HepG2 (cell line): ENCODE results near the gene UNC5C. TPM values are rescaled to one million over a fixed set of nuclear protein-coding genes. Genes with fewer than 3 reads are reported as not detected.

Source experiments
- ATAC-seq: fragments of 200-7000 bp; cut with Tn5 transposase; 3 replicates; pipeline ENCODE4 v1.9.1; 2020; ENCODE audit warnings: mild to moderate bottlenecking, moderate library complexity
- BruUV-seq: library from RNA; stranded (reverse); fragments of 400-500 nt; replicated peaks from 2 replicates; lab custom pipeline; 2021; lab: Mats Ljungman, UMichigan
- CTCF ChIA-PET: fragments of 300-600 bp; formaldehyde crosslinking; extraction: SDS; loops from one replicate; lab custom pipeline; 2021; ENCODE audit warnings: low total read pairs, inconsistent platforms, low intra/inter-chr PET ratio; lab: Yijun Ruan, JAX
- POLR2A ChIA-PET: fragments of 350-600 bp; sonication (Branson Sonifier 250); formaldehyde crosslinking; loops from one replicate; lab custom pipeline; 2020; ENCODE audit warnings: antibody characterized with exemption, inconsistent platforms; lab: Yijun Ruan, JAX
- DNase-seq: peaks from one replicate; pipeline ENCODE4 v3.0.0-alpha.2; 2015; ENCODE audit warnings: low spot score
- FAIRE-seq: peaks from 3 replicates; lab custom pipeline; 2011; peaks lifted over from hg19 to GRCh38; lab: Jason Lieb, UNC
- H2AFZ ChIP-seq: one replicate; pipeline ENCODE4 v1.6.1; 2011; ENCODE audit warnings: low read length, inconsistent platforms
- H3K27ac ChIP-seq: fragments of 300-600 bp; 3 replicates; pipeline ENCODE4 v1.8.0; 2011; ENCODE audit warnings: mixed run types, mild to moderate bottlenecking, mixed read lengths, low read length, inconsistent platforms; ENCODE audit not compliant: insufficient read depth; ENCODE audit errors: extremely low read length
- H3K27me3 ChIP-seq, 2 experiments: fragments of 200-600 bp in 1 of 2; 2 replicates in 1 of 2; 3 replicates in 1 of 2; pipeline versions ENCODE4 v1.6.0 to v1.8.0; 2011; ENCODE audit warnings: low read length in 2 of 2, mild to moderate bottlenecking in 2 of 2, moderate library complexity in 2 of 2, inconsistent platforms in 1 of 2; ENCODE audit not compliant: insufficient read depth in 2 of 2, control insufficient read depth in 1 of 2
- H3K36me3 ChIP-seq, 2 experiments: fragments of 200-600 bp in 1 of 2; replicated peaks in 1 of 2; 2 replicates in 1 of 2; 3 replicates in 1 of 2; pipeline versions ENCODE4 v1.5.1 to v1.8.0; 2011; ENCODE audit warnings: low read length in 2 of 2, inconsistent platforms in 1 of 2; ENCODE audit not compliant: insufficient read depth in 2 of 2, control insufficient read depth in 1 of 2
- H3K4me1 ChIP-seq: 2 replicates; pipeline ENCODE4 v1.5.1; 2012; ENCODE audit warnings: low read length, inconsistent platforms; ENCODE audit not compliant: insufficient read depth
- H3K4me2 ChIP-seq: 2 replicates; pipeline ENCODE4 v1.6.0; 2011; ENCODE audit warnings: low read depth, low read length, inconsistent platforms
- H3K4me3 ChIP-seq, 3 experiments: fragments of 200-600 bp in 1 of 3; sonication (generic), shearing (Covaris generic) in 1 of 3; replicated peaks in 1 of 3; 2 replicates each; pipeline ENCODE4 v1.5.1; 2011 to 2016; ENCODE audit warnings: low read length in 3 of 3, inconsistent platforms in 2 of 3, low read depth in 2 of 3, mild to moderate bottlenecking in 2 of 3, control low read depth in 1 of 3, mixed read lengths in 1 of 3; ENCODE audit not compliant: insufficient read depth in 1 of 3
- H3K79me2 ChIP-seq: one replicate; pipeline ENCODE4 v1.6.1; 2011; ENCODE audit warnings: low read length, inconsistent platforms; ENCODE audit not compliant: insufficient read depth
- H3K9ac ChIP-seq: 2 replicates; pipeline ENCODE4 v1.6.0; 2011; ENCODE audit warnings: mild to moderate bottlenecking, low read depth, low read length, inconsistent platforms; ENCODE audit not compliant: insufficient read depth
- H3K9me3 ChIP-seq: 2 replicates; pipeline ENCODE4 v1.5.1; 2012; ENCODE audit warnings: mild to moderate bottlenecking, low read length
- H4K20me1 ChIP-seq: 2 replicates; pipeline ENCODE4 v1.6.0; 2011; ENCODE audit warnings: inconsistent platforms, mild to moderate bottlenecking, low read length, moderate library complexity; ENCODE audit not compliant: insufficient read depth
- AHR ChIP-seq: IDR thresholded peaks from 2 replicates; pipeline ENCODE4 v1.6.1; 2018; ENCODE audit warnings: missing genetic modification reagents, missing compliant biosample characterization
- ARID5B ChIP-seq: IDR thresholded peaks from 2 replicates; pipeline ENCODE4 v1.4.0; 2020; ENCODE audit warnings: mild to moderate bottlenecking, missing genetic modification reagents
- ASH2L ChIP-seq: fragments of 300-600, 200-600 bp; sonication (generic); IDR thresholded peaks from 2 replicates; pipeline ENCODE4 v1.7.0; 2017; ENCODE audit warnings: low read depth, mild to moderate bottlenecking, moderate library complexity, mixed read lengths, low read length; ENCODE audit not compliant: insufficient read length
- FOSL2 ChIP-seq: sonication (generic); formaldehyde crosslinking; IDR thresholded peaks from 2 replicates; pipeline ENCODE4 v1.4.0; 2020; ENCODE audit warnings: missing genetic modification reagents
- KLF12 ChIP-seq: sonication (generic); formaldehyde crosslinking; IDR thresholded peaks from 2 replicates; pipeline ENCODE4 v1.4.0; 2020; ENCODE audit warnings: missing genetic modification reagents, borderline replicate concordance
- NR2F1 ChIP-seq, 2 experiments: fragments of 450-650 bp in 1 of 2; formaldehyde crosslinking in 1 of 2; IDR thresholded peaks; 2 replicates each; pipeline versions ENCODE4 v1.5.0 to v1.6.1; 2016 to 2020; ENCODE audit warnings: mild to moderate bottlenecking in 1 of 2, missing compliant biosample characterization in 1 of 2, missing genetic modification reagents in 1 of 2, moderate library complexity in 1 of 2
- RFX5 ChIP-seq: IDR thresholded peaks from 2 replicates; pipeline ENCODE4 v1.6.1; 2011; ENCODE audit warnings: low read depth, low read length, improper control_type of control experiment
- STAG1 ChIP-seq: sonication (generic); formaldehyde crosslinking; IDR thresholded peaks from 2 replicates; pipeline ENCODE4 v1.4.0; 2020; ENCODE audit warnings: missing genetic modification reagents
- ZC3H4 ChIP-seq: sonication (generic); formaldehyde crosslinking; IDR thresholded peaks from 2 replicates; pipeline ENCODE4 v1.4.0; 2020; ENCODE audit warnings: missing genetic modification reagents, borderline replicate concordance
- ZFP36 ChIP-seq: fragments of 150-350 bp; IDR thresholded peaks from 2 replicates; pipeline ENCODE4 v1.6.1; 2018; ENCODE audit warnings: borderline replicate concordance, low read length, low read depth; ENCODE audit not compliant: partially characterized antibody
- ZFP62 ChIP-seq: sonication (generic); formaldehyde crosslinking; IDR thresholded peaks from 2 replicates; pipeline ENCODE4 v1.4.0; 2020; ENCODE audit warnings: missing genetic modification reagents
- ZNF629 ChIP-seq: sonication (generic); formaldehyde crosslinking; conservative IDR thresholded peaks from 2 replicates; pipeline ENCODE4 v1.5.0; 2020; ENCODE audit warnings: missing genetic modification reagents
- WGBS: methylation state at CpG from one replicate; pipeline ENCODE4 v1.1.6; 2017; ENCODE audit warnings: low lambda C conversion rate; 5-methylcytosine and 5-hydroxymethylcytosine counted together
- in situ Hi-C: cut with HindIII; loops from 2 replicates; pipeline ENCODE4 v1.10.0; 2017; ENCODE audit warnings: low pct_unique_long_range_greater_than_20kb; ENCODE audit not compliant: extremely low pct_ligation_motif_present
- intact Hi-C: fragments of 100-400 bp; cut with micrococcal nuclease; formaldehyde crosslinking; loops from one replicate; pipeline ENCODE4 v1.10.0; 2022; ENCODE audit not compliant: unreplicated experiment
- polyA plus RNA-seq, 8 experiments: library from polyadenylated mRNA; depleted of rRNA in 3 of 8; stranded (reverse) in 7 of 8; unstranded in 1 of 8; fragments of >200 nt; fragmentation: Illumina TruSeq in 4 of 8; extraction: Trizol in 4 of 8; gene quantifications; 2 replicates each; pipeline versions ENCODE4 v1.2.1 to v1.2.3, GENCODE V29; 2011 to 2016; ENCODE audit warnings: low read depth in 4 of 8, missing spikeins in 1 of 8, mixed read lengths in 1 of 8; ENCODE audit not compliant: insufficient read depth in 1 of 8
- total RNA-seq, 5 experiments: library from RNA; depleted of rRNA; stranded (reverse); fragments of >200 nt; fragmentation: Illumina TruSeq; extraction: Trizol; gene quantifications; 2 replicates each; pipeline ENCODE4 v1.2.3, GENCODE V29; 2016; ENCODE audit warnings: low read depth in 1 of 5

UNC5C gene
- total and polyA plus RNA-seq, 2 of the 13 experiments (the other 11 are each of a cell fraction or from before 2014, with no cell fraction given) = not detected

- ATAC-seq = no peak
- ChIA-PET POLR2A (no interaction called here), CTCF (no interaction called here)
- Histone ChIP-seq H2AFZ (no peak overlapping the region), H3K9ac (no peak overlapping the region), H3K36me3 (no peaks in the 10 kb centered on the region), H3K27me3 (no peaks in the 10 kb centered on the region; a peak in 1 of 5 replicates), H3K9me3 (no peaks in the 10 kb centered on the region), H3K4me2 (no peak overlapping the region), H3K4me3 (no peak overlapping the region), H3K4me1 (no peaks in the 10 kb centered on the region), H3K27ac (no peak overlapping the region), H4K20me1 (no peaks in the 10 kb centered on the region), H3K79me2 (no peaks in the 10 kb centered on the region)
- intact Hi-C loops (no loop called here), in situ Hi-C loops (no loop called here)
- BruUV-seq = no TSS peak
- WGBS = 14% methylated on average over 5 of the region's 5 CpGs
- TF ChIP-seq ASH2L = no peak
- no peak for TF ChIP-seq NR2F1 (CRISPR knock-in tag; IDR thresholded peaks at IDR 0.05)
- no peak for TF ChIP-seq ZNF629 (CRISPR knock-in tag)
- TF ChIP-seq STAG1 = no peak
- no peak for TF ChIP-seq ZFP36
- TF ChIP-seq ZC3H4 = no peak
- no peak for TF ChIP-seq ZFP62 (CRISPR knock-in tag)
- TF ChIP-seq RFX5 = no peak
- no peak for TF ChIP-seq FOSL2 (CRISPR knock-in tag)
- no peak for TF ChIP-seq KLF12 (CRISPR knock-in tag)
- no peak for TF ChIP-seq AHR (CRISPR knock-in tag)
- TF ChIP-seq ARID5B = no peak
- no peak for DNase-seq
- FAIRE-seq = no peak
Observed at GRCh38 chr4:95183656-95184408, 364.9 kb downstream of the UNC5C start.
